Smooth muscle cell (in vitro differentiated cells): ENCODE results near the gene MORF4L1. TPM values are rescaled to one million over a fixed set of nuclear protein-coding genes. Genes with fewer than 3 reads are reported as not detected.

Experiments used
- DNase-seq: peaks from one replicate; lab custom pipeline; 2025; ENCODE audit not compliant: unreplicated experiment; lab: John Stamatoyannopoulos, UW
- H2AFZ ChIP-seq: fragments of 200-600 bp; sonication (generic); 2 replicates; pipeline ENCODE4 v1.6.0; 2016; ENCODE audit warnings: antibody characterized with exemption, low read depth, mild to moderate bottlenecking
- H3F3A ChIP-seq: fragments of 200-600 bp; sonication (generic); 2 replicates; pipeline ENCODE4 v1.6.0; 2017; ENCODE audit warnings: antibody characterized with exemption, low read depth
- H3K27ac ChIP-seq: fragments of 200-600 bp; sonication (generic); 2 replicates; pipeline ENCODE4 v1.5.1; 2016; ENCODE audit warnings: low read depth, mild to moderate bottlenecking
- H3K27me3 ChIP-seq: fragments of 200-600 bp; sonication (generic); 2 replicates; pipeline ENCODE4 v1.6.1; 2016; ENCODE audit warnings: low read depth, mild to moderate bottlenecking
- H3K36me3 ChIP-seq: fragments of 200-600 bp; sonication (generic); 2 replicates; pipeline ENCODE4 v1.5.1; 2016; ENCODE audit warnings: low read depth
- H3K4me1 ChIP-seq: fragments of 200-600 bp; sonication (generic); 2 replicates; pipeline ENCODE4 v1.5.1; 2016; ENCODE audit warnings: low read depth
- H3K4me2 ChIP-seq: fragments of 200-600 bp; sonication (generic); 2 replicates; pipeline ENCODE4 v1.6.0; 2016; ENCODE audit warnings: mild to moderate bottlenecking
- H3K4me3 ChIP-seq: fragments of 200-600 bp; sonication (generic); 2 replicates; pipeline ENCODE4 v1.5.1; 2016; ENCODE audit warnings: mild to moderate bottlenecking
- H3K79me2 ChIP-seq: fragments of 200-600 bp; sonication (generic); 2 replicates; pipeline ENCODE4 v1.6.0; 2016; ENCODE audit warnings: low read depth, mild to moderate bottlenecking
- H3K9ac ChIP-seq: fragments of 200-600 bp; sonication (generic); 2 replicates; pipeline ENCODE4 v1.6.0; 2016; ENCODE audit warnings: low read depth
- H3K9me3 ChIP-seq: fragments of 200-600 bp; sonication (generic); replicated peaks from 2 replicates; pipeline ENCODE4 v1.5.1; 2016; ENCODE audit warnings: low read depth
- H4K20me1 ChIP-seq: fragments of 200-600 bp; sonication (generic); 2 replicates; pipeline ENCODE4 v1.6.0; 2016; ENCODE audit warnings: low read depth
- WGBS: methylation state at CpG from one replicate; pipeline ENCODE4 v1.1.7; 2016; ENCODE audit warnings: low lambda C conversion rate; 5-methylcytosine and 5-hydroxymethylcytosine counted together
- polyA plus RNA-seq: library from polyadenylated mRNA; unstranded; fragments of >200 nt; fragmentation: Nextera tagmentation; extraction: Ambion mirVana; gene quantifications from 2 replicates; pipeline ENCODE4 v1.2.1, GENCODE V29; 2016
- total RNA-seq: library from RNA; depleted of rRNA; stranded (reverse); fragments of >200 nt; gene quantifications from 2 replicates; pipeline ENCODE4 v1.2.3, GENCODE V29; 2014
- TF ChIP-seq, protein P1 (sequence below): fragments of 200-600 bp; sonication (generic); IDR thresholded peaks from 2 replicates; pipeline ENCODE4 v1.5.1; 2017; ENCODE audit warnings: borderline replicate concordance, mild to moderate bottlenecking, antibody characterized with exemption; ENCODE audit not compliant: insufficient read depth, poor library complexity, severe bottlenecking

Gene MORF4L1
- total and polyA plus RNA-seq, 2 experiments from 2014 or later = 399 to 457 TPM

GRCh38 chr15:78879517-78880241 is 7.0 kb downstream of the MORF4L1 start:
- peaks cover 32% of the 10 kb centered on the region for H3F3A ChIP-seq
- H3K4me1 ChIP-seq = peaks cover 56% of the 10 kb centered on the region
- TF ChIP-seq, protein P1, sequence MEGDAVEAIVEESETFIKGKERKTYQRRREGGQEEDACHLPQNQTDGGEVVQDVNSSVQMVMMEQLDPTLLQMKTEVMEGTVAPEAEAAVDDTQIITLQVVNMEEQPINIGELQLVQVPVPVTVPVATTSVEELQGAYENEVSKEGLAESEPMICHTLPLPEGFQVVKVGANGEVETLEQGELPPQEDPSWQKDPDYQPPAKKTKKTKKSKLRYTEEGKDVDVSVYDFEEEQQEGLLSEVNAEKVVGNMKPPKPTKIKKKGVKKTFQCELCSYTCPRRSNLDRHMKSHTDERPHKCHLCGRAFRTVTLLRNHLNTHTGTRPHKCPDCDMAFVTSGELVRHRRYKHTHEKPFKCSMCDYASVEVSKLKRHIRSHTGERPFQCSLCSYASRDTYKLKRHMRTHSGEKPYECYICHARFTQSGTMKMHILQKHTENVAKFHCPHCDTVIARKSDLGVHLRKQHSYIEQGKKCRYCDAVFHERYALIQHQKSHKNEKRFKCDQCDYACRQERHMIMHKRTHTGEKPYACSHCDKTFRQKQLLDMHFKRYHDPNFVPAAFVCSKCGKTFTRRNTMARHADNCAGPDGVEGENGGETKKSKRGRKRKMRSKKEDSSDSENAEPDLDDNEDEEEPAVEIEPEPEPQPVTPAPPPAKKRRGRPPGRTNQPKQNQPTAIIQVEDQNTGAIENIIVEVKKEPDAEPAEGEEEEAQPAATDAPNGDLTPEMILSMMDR = no peak
- H3K9ac ChIP-seq = peak overlapping the region; percentile 19
- peak overlapping the region; percentile 25 for H3K4me3 ChIP-seq
- peak overlapping the region; percentile 91 for H3K27ac ChIP-seq
- H3K4me2 ChIP-seq = peak overlapping the region; percentile 92
- H3K79me2 ChIP-seq = peaks cover 100% of the 10 kb centered on the region
- H3K27me3 ChIP-seq = no peaks in the 10 kb centered on the region
- 22% methylated on average over 6 of the region's 6 CpGs for WGBS
- H4K20me1 ChIP-seq = peaks cover 100% of the 10 kb centered on the region
- peaks cover 17% of the 10 kb centered on the region for H3K36me3 ChIP-seq
- no peak for DNase-seq
- no peaks in the 10 kb centered on the region for H3K9me3 ChIP-seq
- H2AFZ ChIP-seq = no peak overlapping the region

DNA sequence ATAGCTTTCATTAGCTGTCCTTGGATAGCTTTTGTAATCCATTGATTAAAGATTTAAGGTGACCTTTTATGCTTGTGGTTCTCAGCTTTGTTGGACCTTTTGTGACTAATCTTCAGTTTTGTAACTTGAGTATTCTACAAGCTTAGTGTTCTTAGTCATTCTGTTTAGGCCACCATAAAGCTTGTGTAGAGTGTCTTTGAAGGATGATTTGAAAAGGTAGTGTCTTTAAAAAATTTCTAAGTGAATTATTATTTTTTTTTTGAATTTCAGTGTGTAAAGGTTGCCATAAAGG is 7.5 kb downstream of the MORF4L1 start:
- Histone ChIP-seq H3K4me3 (no peak overlapping the region), H3K4me2 (peak overlapping the region; percentile 92), H2AFZ (no peak overlapping the region), H3K79me2 (peaks cover 100% of the 10 kb centered on the region), H4K20me1 (peaks cover 100% of the 10 kb centered on the region), H3K9me3 (no peaks in the 10 kb centered on the region), H3K27ac (peak overlapping the region; percentile 91), H3F3A (peaks cover 32% of the 10 kb centered on the region), H3K27me3 (no peaks in the 10 kb centered on the region), H3K36me3 (peaks cover 22% of the 10 kb centered on the region), H3K4me1 (peaks cover 51% of the 10 kb centered on the region), H3K9ac (peak overlapping the region; percentile 19)
- no peak for DNase-seq
- TF ChIP-seq, protein P1 = no peak

DNA sequence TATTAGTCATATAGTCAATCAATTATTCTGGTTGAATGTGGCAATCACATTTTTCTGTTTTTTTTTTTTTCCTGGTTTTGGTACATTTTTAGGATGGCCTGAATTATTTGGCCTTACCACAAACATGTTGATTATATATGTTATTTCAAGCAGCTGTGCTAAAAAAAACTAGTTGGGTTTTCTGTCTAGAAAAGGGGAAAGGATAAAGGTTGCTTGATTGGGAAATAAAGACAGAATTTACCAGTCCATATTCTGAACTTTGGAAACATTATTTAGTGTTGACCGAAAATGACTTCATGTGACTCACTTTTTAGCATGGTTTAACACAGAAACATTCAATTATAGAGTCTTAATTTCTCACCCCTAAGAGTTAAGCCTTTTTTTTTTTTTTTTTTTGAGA is 8.1 kb downstream of the MORF4L1 start:
- Histone ChIP-seq H3K27ac (peak overlapping the region; percentile 91), H4K20me1 (peaks cover 100% of the 10 kb centered on the region), H3K9me3 (no peaks in the 10 kb centered on the region), H3K4me1 (peaks cover 45% of the 10 kb centered on the region), H2AFZ (no peak overlapping the region), H3K27me3 (no peaks in the 10 kb centered on the region), H3F3A (peaks cover 32% of the 10 kb centered on the region), H3K9ac (no peak overlapping the region), H3K4me2 (peak overlapping the region; percentile 92), H3K4me3 (no peak overlapping the region), H3K79me2 (peaks cover 100% of the 10 kb centered on the region), H3K36me3 (peaks cover 28% of the 10 kb centered on the region)
- TF ChIP-seq, protein P1 = no peak
- 86% methylated on average over 1 of the region's 1 CpG for WGBS
- no peak for DNase-seq

DNA sequence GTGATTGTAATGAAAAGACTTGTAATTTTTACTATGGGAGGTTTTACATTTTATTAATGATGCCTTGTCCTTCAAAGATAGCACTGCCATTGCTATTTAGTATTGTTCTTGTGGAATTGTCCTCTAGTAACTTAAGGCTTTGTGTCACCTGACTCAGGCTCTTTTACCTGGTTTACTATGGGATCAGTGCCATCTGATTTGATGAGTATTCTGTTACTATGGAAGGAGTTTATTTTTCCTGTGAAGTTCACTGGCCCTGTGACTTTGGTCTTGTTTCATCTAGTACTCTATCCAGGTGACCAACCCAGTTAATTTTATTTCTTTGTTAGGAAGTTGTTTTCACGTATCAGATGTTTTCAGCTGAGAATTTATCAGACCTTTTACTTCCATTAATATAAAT is 9.0 kb downstream of the MORF4L1 start:
- peak overlapping the region; percentile 17 for H3K27ac ChIP-seq
- H4K20me1 ChIP-seq = peaks cover 100% of the 10 kb centered on the region
- 100% methylated on average over 1 of the region's 1 CpG for WGBS

More for the DNA sequence above, 9.0 kb downstream of the MORF4L1 start:
- no peak overlapping the region for H3K4me2 ChIP-seq
- peaks cover 28% of the 10 kb centered on the region for H3F3A ChIP-seq
- H2AFZ ChIP-seq = no peak overlapping the region
- H3K79me2 ChIP-seq = peaks cover 100% of the 10 kb centered on the region
- H3K9me3 ChIP-seq = no peaks in the 10 kb centered on the region
- H3K9ac ChIP-seq = no peak overlapping the region
- H3K4me3 ChIP-seq = no peak overlapping the region
- H3K4me1 ChIP-seq = peaks cover 38% of the 10 kb centered on the region
- H3K36me3 ChIP-seq = peaks cover 30% of the 10 kb centered on the region
- no peaks in the 10 kb centered on the region for H3K27me3 ChIP-seq
- no peak for DNase-seq
- TF ChIP-seq, protein P1 = no peak
